Frontal cortex (tissue), 4 donors: ENCODE results near the gene SLC22A4. TPM values are rescaled to one million over a fixed set of nuclear protein-coding genes. Genes with fewer than 3 reads are reported as not detected.

Experiments used
- DNase-seq, 2 donors: peaks; one replicate each; pipeline ENCODE4 v3.0.0; 2012; ENCODE audit warnings: low spot score in 2 of 2
- FAIRE-seq: peaks from 2 replicates; lab custom pipeline; 2012; peaks lifted over from hg19 to GRCh38; lab: Jason Lieb, UNC
- total RNA-seq: library from RNA; depleted of rRNA; stranded (reverse); fragments of >200 nt; gene quantifications from one replicate; pipeline ENCODE4 v1.2.3, GENCODE V29; 2014
- donor health status: control.
- donor health status: control.
- donor health status: control.

Gene SLC22A4
- total RNA-seq, 1 donor from 2014 or later = 1.6 TPM

DNA sequence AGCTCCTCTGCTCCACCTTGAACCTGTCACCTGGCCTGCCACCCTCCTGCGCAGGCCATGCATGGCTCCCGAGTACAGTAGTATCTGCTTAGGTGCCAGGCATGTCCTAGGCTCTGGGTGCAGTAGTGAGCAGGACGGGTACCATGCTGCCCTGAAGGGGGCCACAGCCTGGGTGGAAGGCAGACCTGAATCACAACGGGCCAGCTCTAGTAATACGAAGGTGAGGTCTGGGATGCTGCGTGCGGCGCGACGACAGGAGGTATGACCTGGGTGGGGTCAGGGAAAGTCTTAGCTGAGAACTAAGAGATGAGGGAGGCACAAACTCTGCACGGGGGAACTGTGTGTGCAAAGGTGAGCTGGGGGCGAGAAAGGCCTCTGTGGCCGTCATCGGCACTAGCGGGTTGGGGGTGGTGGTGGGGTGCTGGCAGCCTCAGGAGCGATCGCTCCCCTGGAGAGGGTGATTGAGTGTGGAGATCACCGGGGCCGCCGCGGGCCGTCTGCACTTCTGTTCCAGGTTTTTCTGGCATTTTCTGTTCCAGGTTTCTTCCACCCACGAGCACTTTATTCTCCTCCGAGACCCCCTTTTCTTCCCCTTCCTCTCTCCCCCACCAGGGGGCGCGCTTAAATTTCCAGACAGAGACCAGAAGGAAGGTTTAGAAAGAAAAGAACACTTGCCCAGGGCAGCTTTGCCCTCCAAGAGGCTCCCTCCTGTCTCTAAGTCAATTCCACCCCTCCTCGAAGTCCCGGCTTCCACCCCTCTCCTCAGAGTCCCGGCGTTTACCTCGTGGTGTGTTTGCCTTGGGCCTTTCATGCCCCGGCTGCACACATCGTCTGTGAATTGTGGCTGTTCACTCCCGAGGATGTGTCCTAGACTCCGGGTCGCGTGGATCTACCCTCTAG, 21.6 kb upstream of the SLC22A4 start:
- FAIRE-seq = no peak
- DNase-seq = peak; percentile 60 to 63

DNA sequence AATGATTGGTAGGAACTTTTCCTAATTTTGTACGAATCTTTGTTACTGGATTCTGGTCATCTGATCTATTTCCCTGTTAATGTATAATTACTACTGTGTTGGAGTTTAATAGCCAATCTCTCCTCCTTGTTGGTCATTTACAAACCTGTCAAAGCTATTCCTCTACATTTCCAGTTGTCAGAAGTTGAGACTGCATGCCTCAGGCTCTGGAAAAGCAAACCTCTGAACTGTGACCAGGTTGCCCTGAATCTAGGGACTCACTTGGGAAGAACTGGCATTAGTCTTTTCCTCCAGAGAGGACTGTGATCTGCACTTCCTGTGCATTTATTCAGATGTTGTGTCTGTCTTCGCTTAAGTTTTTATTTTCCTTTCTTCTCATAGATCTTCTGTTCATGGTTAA, 20.6 kb upstream of the SLC22A4 start:
- DNase-seq = no peak
- no peak for FAIRE-seq

DNA sequence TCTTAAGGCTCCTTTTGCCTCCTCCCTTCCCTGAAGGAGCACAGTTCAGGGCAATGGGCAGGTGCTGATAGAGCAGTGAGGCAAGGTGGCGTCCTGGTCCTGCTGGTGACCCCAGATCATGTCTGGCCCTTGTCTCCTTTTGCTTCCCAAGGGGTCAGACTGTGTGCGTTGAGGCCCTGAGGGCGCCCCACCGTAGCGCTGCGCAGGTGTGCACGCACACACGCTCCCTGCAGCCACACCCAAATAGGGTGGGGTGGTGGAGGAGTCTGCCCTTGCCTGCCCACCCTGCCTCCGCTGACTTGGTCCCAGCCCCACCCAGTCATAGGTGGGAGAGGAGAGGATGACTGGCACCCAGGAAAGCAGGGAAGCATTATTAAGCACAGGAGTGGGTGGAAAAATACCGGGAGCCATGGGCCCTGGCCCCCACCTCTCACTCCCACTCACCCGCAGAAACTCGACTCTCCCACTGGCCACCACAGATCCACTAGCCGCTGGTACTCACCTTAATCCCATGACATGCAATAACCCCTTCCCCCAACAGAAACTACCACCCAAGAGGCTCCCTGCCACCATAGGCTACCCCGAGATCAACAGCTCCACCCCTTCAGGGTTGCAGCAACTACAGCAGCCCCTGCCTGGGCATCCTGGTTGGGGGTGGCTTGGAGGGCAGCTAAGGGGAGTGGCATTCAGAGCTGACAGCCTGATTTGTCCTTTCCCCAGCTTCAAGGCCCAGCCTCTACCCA, 20.0 kb upstream of the SLC22A4 start:
- FAIRE-seq = no peak
- DNase-seq = no peak

DNA sequence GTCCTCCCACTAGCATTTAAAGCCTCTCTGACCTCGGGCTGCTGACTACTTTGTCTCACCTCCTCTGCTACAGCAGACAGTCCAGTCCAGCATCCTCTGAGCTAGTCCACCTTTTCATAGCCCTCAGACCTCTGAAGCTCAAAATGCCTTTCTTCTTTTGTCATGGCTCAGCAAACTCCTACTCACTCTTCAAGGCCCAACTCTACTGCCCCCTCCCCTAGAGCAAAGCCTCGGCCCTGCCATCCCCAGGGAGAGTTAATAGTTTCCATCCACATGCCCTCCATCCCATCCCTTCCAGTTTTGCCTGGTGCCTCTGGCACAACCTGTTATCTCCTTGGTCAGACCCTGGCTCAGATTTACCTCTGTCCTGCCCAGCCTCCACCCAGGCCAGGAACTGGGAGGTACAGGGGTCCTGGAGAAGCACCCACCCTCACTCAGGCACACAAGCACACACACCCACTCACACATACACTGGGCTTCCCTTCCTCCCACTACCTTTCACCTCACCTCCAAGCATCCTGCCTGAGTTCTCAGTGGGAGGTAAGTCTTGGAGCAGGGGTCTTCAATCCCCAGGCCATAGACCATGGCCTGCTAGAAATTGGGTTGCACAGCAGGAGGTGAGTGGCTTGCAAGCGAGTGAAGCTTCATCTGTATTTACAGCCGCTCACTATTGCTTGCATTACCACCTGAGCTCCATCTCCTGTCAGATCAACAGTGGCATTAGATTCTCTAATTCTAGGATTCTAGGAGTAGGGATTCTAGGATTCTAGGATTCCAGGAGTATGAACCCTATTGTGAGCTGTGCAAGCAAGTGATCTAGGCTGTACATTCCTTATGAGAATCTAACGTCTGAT, 18.6 kb upstream of the SLC22A4 start:
- no peak for DNase-seq
- FAIRE-seq = no peak

DNA sequence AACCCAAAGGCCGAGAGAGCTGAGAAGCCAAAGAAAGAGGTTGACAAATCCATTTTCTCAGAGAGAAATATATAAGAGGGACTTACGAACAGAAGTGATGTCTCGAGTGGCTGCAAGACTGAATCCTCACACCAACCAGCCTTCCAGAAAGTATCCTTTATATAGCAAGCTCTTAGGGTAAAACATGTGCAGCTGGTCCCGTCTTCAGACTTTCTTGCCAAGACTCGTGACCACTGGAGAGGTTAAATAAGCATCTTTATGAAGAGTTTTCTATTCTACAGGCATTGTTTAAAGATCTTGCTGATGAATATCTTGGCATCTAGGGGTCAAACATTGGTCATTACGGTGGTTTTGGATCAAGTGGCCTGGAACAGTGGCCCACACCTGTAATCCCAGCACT, 16.9 kb upstream of the SLC22A4 start:
- FAIRE-seq (no peak), DNase-seq (no peak)

DNA sequence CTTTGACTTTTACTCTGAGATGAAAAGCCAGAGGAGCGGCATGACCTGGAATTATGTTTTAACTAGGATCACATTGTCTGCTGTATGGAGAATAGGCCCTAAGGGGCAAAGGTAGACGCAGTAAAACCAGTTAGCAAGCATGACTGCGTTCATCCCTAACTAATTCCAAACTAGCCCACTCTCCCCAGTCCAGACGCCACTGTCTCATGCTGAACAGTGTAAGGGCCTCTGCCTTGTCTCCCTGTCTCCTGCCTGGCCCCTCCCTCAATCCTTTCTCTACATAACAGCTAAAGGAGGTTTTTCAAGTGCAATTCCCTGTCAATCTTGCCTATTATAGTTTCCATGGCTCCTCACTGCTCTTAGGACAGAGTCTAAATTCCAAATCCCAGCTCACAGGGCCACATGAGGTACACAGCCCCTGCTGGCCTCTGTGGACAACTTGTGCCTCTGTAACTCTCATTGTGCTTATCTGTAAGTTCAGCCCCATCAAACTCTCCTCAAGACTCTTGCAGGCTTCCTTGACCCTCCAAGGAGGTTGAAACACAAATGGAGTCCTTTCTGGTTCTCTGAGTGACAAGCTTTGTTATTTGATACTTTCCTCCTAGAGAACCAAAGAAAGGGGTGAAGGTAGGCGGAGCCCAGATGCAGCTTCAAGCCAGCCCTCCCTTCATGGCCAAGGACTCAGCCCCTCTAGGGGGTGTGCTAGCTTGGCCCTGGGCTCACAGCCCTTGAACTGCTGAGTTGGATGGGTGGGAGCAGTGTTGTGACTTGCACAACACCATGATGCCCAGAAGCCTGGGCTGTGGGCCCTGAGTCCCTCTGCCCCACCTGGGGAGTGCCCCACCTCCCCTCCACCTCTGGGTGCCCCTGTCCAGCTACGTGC, 16.0 kb upstream of the SLC22A4 start:
- no peak for DNase-seq
- FAIRE-seq = no peak

DNA sequence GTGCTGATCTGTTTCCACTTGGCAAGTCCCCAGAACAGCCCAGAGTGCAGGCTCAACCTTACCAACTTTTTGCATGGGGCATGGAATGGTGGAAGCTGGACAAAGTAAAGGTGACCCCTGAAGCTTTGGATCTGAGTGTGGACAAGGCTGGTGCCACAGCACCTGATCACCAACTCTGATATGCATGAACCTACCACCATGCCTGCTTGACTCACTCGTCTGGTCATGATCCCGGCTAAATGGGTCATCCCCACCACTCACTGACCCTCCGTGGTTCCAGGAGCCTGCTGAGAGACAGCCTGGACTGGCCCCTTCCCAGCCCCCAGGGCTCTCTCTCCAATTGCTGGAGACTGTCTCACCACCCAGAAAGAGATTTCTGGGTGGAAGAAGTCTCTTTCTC, 14.4 kb upstream of the SLC22A4 start:
- FAIRE-seq (no peak), DNase-seq (no peak)

DNA sequence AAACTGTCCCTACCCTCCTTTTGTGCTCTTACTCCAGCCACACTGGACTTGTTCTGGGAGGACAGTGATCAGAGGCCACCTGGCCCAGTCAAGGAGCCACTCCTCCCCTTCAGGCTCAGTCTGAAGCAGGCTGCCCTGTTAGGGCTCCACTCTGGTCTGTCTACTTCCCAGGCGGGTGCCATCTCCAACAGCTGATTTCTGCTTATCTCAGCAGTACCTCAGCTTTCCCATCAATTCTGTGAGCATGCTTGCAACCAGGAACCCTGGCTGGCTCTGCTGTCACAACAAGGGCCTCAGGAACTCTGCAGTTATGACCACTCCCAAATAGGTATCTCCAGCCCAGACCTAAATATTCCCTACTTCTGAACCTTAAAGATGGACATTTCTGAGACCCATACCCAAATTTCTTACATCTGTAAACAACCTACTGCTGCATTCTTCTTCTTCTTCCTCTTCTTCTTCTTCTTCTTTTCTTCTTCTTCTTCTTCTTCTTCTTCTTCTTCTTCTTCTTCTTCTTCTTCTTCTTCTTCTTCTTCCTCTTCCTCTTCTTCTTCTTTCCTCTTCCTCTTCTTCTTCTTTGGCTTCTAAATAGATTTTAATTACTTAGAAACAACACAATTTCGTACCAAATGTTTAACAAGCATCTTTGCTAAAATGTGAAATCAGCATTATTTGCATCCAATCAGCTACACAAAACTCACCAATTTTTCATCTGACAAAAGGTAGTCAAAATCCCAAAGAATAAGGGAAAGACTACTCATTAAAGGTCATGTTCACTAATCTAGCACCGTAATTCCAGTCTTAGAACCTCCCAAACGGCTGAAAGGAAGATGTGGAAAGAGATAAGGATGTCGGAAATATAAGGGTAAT, 13.6 kb upstream of the SLC22A4 start:
- no peak for DNase-seq
- FAIRE-seq = no peak

DNA sequence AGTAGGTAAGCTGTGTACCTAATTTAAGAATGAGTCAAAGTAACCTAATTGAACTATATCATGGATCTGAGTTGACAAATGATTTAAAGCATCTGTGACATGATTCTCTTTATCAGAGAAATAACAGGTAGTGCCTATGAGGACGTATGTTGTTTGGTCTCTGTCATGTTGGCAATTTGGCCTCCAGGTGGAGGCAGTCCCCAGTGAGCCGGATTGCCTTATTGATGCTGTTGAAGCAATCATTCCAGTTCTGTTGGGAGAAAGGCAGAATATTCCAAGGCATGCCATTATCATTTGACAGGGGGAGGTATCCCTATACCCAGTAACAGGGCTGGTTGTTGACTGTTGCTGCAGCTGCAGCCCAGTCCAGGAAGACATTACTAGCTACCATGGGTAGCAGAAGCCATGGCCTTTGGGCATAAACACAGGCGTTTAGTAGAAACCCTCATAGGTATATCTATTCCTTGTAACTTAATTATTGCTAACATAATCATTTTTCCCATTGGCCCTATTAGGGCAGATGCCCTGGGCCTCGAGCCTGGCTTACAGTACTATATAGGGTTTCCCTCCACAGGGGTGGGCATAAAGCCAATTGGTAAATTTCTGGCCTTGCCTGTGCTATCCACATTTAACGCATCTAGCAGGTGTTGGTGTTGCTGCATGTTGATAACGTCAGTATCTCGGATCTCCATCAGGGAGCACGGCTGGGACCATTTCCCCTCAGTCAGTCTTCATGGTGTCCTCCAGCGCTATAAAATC, 12.2 kb upstream of the SLC22A4 start:
- FAIRE-seq = no peak
- DNase-seq = no peak

DNA sequence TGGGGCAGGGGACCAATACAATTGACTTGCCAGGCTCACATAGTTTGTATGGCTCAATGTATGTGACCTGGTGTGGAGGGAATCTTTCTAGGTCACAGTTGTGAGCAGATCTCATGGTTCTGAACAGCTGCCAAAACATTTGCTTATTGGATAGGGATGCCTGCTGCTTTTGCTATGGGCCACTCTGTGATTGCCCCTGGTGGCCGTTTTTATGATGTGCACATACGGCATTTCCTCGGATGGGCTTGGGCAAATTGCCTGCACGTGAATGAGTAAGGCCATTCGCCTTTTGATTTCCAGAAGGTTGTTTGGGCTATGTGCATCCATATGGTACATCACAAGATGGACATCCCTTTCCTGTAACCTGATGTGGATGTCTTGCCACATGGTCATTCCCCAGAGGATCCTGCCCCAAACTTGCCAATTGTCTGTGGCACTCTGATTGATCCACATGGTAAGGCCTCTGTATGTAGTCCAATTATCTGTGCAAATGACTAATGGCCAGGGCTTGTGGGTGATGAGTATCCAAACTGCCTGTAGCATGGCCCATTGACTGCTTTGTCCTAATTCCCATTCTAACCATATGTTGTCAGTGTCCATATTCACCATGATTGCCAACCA, 10.7 kb upstream of the SLC22A4 start:
- no peak for FAIRE-seq
- no peak for DNase-seq

DNA sequence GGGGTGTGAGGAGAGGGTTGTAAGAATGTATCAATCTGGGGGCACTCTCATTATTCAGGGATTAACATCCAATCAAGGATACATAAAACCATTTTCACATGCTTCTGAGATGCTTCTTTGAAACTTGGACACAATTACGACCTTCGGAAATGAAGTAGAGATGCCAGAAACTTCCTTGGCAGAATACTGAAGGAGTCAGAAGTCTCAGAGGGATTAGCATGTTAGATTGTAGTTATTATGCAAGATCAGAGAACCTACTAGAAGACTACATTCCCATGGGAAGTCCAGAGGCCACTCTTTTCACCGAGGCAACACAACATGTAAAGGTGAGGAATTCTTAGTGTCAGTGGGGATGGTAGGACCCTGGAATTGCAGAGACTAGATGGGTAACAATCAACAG, 5.1 kb upstream of the SLC22A4 start:
- DNase-seq (no peak), FAIRE-seq (no peak)

DNA sequence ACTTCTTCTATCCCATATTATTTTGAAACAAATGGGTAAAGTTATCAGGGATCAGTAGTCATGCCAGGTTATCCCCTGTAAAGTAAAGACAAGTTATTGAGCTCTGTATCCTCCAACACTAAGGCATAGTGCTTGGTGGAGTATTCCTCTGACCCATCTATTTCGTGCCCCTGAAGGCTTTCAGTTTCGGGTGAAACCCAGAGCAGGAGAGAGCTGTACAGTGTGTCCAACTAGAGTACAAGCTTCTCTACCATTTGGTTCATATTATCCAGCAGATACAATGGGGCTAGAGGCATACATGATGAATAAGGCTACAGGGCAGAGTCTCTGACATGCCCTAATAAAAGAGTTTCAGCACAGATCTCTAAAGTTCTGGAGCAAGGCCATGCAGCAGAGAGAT, 3.2 kb upstream of the SLC22A4 start:
- FAIRE-seq (no peak), DNase-seq (no peak)

DNA sequence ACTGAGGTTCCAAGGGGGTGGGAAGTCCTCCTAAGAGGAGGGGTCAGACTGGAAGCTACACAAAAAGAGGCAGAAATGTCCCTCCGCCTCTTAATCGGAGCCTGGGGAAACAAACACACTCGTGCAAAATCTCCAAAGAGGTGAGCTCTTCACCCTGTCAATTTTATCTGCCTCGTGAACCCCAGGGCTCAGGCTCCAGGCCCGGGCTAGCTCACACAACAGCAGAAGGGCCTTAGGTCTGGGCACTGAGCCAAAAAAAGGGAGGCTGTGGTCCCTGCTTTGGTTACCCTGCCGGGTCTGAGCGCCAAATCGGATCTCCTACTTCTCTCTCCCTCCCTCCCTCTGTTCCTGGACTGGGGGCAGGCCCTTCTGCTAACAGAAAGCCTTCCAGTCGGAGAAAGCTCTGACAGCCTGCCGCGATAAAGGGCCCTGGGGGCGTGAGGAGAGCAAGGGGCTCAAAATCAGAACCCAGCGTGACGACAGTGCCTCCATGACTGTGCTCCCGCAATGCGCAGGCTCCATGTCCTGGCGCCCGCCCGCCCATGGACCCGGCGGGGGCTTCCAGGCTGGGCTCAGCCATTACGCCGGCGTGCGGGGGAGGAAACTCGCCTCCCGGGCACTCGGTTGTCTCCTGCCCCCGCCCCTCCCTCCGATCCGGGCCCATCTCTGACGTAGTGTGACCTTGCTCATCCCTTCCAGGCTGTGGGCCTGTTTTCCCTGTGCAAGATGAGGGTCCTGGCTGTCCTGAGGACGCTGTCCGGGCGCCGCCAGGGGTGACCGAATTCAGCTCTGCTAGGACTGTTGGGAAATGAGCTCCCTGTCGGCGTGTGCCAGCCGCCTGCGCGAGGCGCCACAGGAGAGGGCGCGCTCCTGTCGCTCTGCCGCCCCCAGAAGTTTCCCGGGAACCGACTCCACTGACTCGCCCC, 865 bp upstream of the SLC22A4 start:
- FAIRE-seq (no peak), DNase-seq (peak; percentile 78 to 87)

DNA sequence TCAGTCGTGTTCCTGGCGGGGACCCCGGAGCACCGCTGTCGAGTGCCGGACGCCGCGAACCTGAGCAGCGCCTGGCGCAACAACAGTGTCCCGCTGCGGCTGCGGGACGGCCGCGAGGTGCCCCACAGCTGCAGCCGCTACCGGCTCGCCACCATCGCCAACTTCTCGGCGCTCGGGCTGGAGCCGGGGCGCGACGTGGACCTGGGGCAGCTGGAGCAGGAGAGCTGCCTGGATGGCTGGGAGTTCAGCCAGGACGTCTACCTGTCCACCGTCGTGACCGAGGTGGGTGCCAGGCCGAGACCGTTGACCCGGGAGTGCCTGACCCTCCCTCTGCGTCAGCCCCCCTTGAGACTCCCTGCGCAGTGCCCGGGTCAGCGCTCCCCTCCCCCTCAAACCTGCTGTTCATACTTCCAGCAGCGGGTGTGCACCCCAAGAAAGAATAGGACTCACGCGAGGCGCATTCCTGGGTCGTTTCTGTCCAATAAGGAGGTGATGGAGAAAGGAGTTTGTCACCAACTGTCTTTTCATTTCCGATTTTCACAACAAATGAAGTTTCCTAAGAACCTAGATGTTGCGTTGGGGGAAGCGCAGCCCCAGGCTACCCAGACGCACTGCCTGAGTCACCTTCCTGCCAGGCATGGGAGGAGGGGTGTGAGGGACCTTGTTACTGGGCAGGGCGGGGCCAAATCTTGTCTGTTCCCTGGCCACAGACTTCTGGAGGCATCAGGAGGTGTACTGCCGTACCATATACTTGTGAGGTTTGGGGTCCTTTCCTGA, 722 bp downstream of the SLC22A4 start:
- DNase-seq = peak in 1 of 2 donors; percentile 35
- no peak for FAIRE-seq
